PC-3 (cell line): Measurements from ENCODE around the gene ACER1.

ENCODE experiments used
- EZH2 ChIP-seq: fragments of 300-600 bp; sonication (generic); IDR thresholded peaks from one replicate; pipeline ENCODE4 v1.6.1; 2017; ENCODE audit warnings: antibody characterized with exemption, mild to moderate bottlenecking, low read length; ENCODE audit not compliant: unreplicated experiment
- EZH2phosphoT487 ChIP-seq: fragments of 300-600 bp; sonication (generic); IDR thresholded peaks from 2 replicates; pipeline ENCODE4 v1.6.1; 2018; ENCODE audit warnings: mild to moderate bottlenecking, antibody characterized with exemption, low read length, borderline replicate concordance
- TF ChIP-seq, protein P1 (sequence below): fragments of 300-600 bp; sonication (generic); conservative IDR thresholded peaks from 2 replicates; pipeline ENCODE4 v1.5.1; 2017; ENCODE audit warnings: antibody characterized with exemption, low read depth, mild to moderate bottlenecking, low read length

DNA sequence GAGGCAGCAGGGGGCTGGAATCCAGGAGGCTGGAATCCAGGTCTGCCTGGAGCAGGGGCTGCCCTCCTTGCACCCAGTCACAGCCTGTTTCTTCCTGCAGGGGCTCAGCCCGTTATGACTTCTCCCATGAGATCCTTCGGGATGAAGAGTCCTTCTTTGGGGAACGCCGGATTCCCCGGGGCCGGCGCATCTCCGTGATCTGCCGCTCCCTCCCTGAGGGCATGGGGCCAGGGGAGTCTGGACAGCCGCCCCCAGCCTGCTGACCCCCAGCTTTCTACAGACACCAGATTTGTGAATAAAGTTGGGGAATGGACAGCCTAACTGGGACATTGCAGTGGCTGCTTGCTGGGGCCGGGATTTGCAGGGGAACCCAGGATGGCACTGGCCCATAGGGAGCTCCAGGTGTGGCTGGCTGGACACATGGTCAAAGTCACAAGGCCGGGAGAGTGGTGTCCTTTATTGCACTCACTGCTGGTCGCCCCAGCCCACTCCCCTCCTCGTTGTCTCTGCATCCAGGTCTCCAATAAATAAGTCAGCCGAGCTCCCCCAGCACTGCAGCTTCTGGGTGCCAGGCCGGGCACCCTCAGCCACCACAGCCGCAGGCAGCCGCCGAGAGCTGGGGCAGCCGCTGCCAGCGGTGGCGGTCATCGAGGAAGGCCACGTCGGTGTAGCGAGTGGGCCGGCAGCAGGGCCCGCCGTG, 41.4 kb upstream of the ACER1 start:
- no peak for TF ChIP-seq EZH2
- TF ChIP-seq, protein P1, sequence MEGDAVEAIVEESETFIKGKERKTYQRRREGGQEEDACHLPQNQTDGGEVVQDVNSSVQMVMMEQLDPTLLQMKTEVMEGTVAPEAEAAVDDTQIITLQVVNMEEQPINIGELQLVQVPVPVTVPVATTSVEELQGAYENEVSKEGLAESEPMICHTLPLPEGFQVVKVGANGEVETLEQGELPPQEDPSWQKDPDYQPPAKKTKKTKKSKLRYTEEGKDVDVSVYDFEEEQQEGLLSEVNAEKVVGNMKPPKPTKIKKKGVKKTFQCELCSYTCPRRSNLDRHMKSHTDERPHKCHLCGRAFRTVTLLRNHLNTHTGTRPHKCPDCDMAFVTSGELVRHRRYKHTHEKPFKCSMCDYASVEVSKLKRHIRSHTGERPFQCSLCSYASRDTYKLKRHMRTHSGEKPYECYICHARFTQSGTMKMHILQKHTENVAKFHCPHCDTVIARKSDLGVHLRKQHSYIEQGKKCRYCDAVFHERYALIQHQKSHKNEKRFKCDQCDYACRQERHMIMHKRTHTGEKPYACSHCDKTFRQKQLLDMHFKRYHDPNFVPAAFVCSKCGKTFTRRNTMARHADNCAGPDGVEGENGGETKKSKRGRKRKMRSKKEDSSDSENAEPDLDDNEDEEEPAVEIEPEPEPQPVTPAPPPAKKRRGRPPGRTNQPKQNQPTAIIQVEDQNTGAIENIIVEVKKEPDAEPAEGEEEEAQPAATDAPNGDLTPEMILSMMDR = no peak
- no peak for TF ChIP-seq EZH2phosphoT487
